Pancreas (tissue), 10 donors: Measurements from ENCODE around the gene CCND3. TPM values are rescaled to one million over a fixed set of nuclear protein-coding genes. Genes with fewer than 3 reads are reported as not detected.
A peak's percentile ranks its signal among the peaks of the same experiment; 100 is the strongest.

Experiments
- ATAC-seq, 4 donors: fragments of 200-7000 bp; cut with Tn5 transposase; one replicate each; pipeline versions ENCODE4 v1.8.0 to v1.9.1; 2020; ENCODE audit warnings: mild to moderate bottlenecking in 4 of 4, moderate library complexity in 4 of 4
- DNase-seq, 6 donors: peaks; one replicate each; pipeline ENCODE4 v3.0.0-alpha.2; 2020
- FAIRE-seq: peaks from 2 replicates; lab custom pipeline; 2012; peaks lifted over from hg19 to GRCh38; lab: Jason Lieb, UNC
- H3K27ac ChIP-seq, 4 donors: fragments of 200-600 bp; sonication (generic); 1 replicate in 3 of 4; 2 replicates in 1 of 4; pipeline versions ENCODE4 v1.5.0 to v1.8.0; 2020
- H3K27me3 ChIP-seq, 4 donors: fragments of 200-600 bp; one replicate each; pipeline ENCODE4 v1.8.0; 2021
- H3K36me3 ChIP-seq, 3 donors: fragments of 200-600 bp; sonication (generic) in 1 of 3; one replicate each; pipeline versions ENCODE4 v1.5.0 to v1.8.0; 2020 to 2021
- H3K4me1 ChIP-seq, 3 donors: fragments of 200-600 bp; one replicate each; pipeline ENCODE4 v1.8.0; 2021
- H3K4me3 ChIP-seq, 4 donors: fragments of 200-600 bp; sonication (generic) in 2 of 4; one replicate each; pipeline versions ENCODE4 v1.5.0 to v1.8.0; 2020 to 2021
- H3K9me3 ChIP-seq, 4 donors: fragments of 200-600 bp; one replicate each; pipeline ENCODE4 v1.8.0; 2021
- WGBS, 2 donors: extraction: QIAGEN DNeasy Blood & Tissue Kit; methylation state at CpG; one replicate each; pipeline ENCODE4 v1.1.7; 2013; 5-methylcytosine and 5-hydroxymethylcytosine counted together
- intact Hi-C, 3 donors: fragments of 100-400 bp; cut with DNase I; formaldehyde crosslinking; loops; one replicate each; pipeline versions ENCODE4 v1.11.1 to v1.14.2; 2022
- polyA plus RNA-seq, 2 donors: library from polyadenylated mRNA; stranded (reverse); fragments of 200-250 nt; gene quantifications; one replicate each; pipeline ENCODE4 v1.2.3, GENCODE V29; 2013
- total RNA-seq, 6 donors: library from RNA; stranded (reverse); fragmentation: NEBNext Ultra II Directional in 4 of 6; extraction: Animal tissue kit (Norgen Biotek cat#: 25700) in 4 of 6; gene quantifications; one replicate each; pipeline versions ENCODE4 v1.2.1 to v1.2.4, GENCODE V29; 2021 to 2023
- TF ChIP-seq, protein P1 (sequence below), 4 donors: fragments of 200-600 bp; sonication (generic) in 3 of 4; IDR thresholded peaks; one replicate each; pipeline versions ENCODE4 v1.5.0 to v1.8.0; 2021; ENCODE audit warnings: antibody characterized with exemption in 4 of 4
- donor health status: healthy with polysubstance abuse.
- donor health status: DM: no; HTN: no; CAD: no; lungs with moderate emphysema.
- donor health status: DM: no; HTN: no; CAD: no.
- donor health status: control.
- donor health status: control.
- donor health status: Bipolar disorder and iron deficiency.
- donor health status: DM: yes; HTN: yes; CAD: no.
- donor health status: DM: no; HTN: no; CAD: no.
- donor health status: DM: no; HTN: no; CAD: no.
- donor health status: DM: yes; HTN: yes; CAD: no.

Gene CCND3
- total and polyA plus RNA-seq, 8 donors: 14.2 to 56.6 (median 23.1) TPM

DNA sequence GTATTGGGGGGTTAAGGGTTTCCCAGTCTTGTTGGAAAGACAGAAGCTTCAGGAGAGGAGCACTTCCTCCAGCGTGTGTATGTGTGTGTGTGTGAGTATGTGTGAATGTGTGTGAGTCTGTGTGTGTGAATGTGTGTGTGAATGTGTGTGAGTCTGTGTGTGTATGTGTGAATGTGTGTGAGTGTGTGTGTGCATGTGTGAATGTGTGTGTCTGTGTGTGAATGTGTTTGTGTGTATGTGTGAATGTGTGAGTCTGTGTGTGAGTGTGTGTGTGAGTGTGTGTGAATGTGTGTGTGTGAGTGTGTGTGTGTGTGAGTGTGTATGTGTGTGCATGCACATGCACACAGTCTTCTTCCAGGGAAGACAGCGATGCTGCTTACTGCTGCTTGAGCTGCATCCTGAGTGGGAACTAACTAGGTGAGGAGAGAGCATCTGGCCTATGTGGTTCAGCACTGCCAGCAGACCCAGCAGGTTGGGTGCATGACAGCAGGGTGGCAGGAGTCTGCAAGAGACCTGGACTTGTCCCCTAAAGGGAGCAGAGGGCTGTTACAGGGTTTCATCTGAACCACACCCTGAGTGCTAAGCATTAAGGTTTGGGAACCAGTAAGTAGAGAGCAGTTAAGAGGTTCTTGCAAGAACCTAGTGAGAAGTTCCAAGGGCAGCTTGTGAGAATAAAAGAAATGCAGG is 22.7 kb upstream of the CCND3 start:
- Histone ChIP-seq H3K27ac (no peak overlapping the region), H3K4me3 (no peak overlapping the region), H3K27me3 (no peaks in the 10 kb centered on the region), H3K36me3 (no peaks in the 10 kb centered on the region), H3K4me1 (no peaks in the 10 kb centered on the region), H3K9me3 (no peaks in the 10 kb centered on the region)
- peak in 1 of 6 donors; percentile 7 for DNase-seq
- no peak for ATAC-seq
- 62 to 69% methylated on average over 2 of the region's 2 CpGs for WGBS, 2 donors
- intact Hi-C loops: no loop called here
- FAIRE-seq: no peak
- TF ChIP-seq, protein P1, sequence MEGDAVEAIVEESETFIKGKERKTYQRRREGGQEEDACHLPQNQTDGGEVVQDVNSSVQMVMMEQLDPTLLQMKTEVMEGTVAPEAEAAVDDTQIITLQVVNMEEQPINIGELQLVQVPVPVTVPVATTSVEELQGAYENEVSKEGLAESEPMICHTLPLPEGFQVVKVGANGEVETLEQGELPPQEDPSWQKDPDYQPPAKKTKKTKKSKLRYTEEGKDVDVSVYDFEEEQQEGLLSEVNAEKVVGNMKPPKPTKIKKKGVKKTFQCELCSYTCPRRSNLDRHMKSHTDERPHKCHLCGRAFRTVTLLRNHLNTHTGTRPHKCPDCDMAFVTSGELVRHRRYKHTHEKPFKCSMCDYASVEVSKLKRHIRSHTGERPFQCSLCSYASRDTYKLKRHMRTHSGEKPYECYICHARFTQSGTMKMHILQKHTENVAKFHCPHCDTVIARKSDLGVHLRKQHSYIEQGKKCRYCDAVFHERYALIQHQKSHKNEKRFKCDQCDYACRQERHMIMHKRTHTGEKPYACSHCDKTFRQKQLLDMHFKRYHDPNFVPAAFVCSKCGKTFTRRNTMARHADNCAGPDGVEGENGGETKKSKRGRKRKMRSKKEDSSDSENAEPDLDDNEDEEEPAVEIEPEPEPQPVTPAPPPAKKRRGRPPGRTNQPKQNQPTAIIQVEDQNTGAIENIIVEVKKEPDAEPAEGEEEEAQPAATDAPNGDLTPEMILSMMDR (IDR thresholded peaks at IDR 0.05): no peak

DNA sequence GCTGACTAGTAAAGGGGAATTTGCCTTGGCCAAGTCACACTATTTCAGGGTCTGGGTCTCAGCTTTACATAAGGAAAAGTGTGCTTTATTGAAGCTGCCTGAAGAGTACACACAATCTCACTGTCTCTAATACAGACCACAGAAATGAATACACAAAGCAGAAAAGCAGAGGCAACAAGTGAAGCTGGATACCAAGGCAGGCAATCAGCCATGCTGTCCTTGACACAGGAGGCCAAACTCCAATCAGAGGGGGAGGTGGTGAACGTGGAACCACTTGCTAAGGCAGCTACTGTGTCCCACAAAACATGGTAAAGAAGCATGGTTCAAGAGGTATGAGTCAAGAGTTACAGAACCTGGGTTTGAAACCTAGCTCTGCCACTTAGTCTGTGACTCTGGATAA is 21.8 kb upstream of the CCND3 start:
- intact Hi-C loops: no loop called here
- no peak overlapping the region for H3K27ac ChIP-seq
- no peak for DNase-seq
- H3K27me3 ChIP-seq: no peaks in the 10 kb centered on the region
- ATAC-seq: no peak
- TF ChIP-seq, protein P1 (IDR thresholded peaks at IDR 0.05): no peak
- H3K4me1 ChIP-seq: no peaks in the 10 kb centered on the region
- no peak for FAIRE-seq
- no peaks in the 10 kb centered on the region for H3K36me3 ChIP-seq
- 29 to 58% methylated on average over 1 of the region's 1 CpG for whole genome bisulfite sequencing, 2 donors
- no peaks in the 10 kb centered on the region for H3K9me3 ChIP-seq
- H3K4me3 ChIP-seq: no peak overlapping the region

DNA sequence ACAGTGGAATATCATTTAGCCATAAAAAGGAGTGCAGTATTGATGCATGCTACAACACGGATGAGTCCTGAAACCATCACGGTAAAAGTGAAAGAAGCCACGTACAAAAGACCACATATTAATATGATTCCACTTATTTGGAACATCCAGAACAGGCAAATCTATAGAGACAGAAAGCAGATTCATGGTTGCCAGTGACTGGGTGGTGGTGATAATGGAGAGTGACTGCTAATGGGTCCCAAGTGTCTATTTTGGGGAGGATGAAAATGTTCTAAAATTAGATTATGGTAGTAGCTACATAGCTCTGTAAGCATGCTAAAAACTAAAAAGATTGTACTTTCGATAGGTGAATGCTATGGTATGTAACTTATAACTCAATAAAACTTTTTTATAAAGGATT is 18.4 kb upstream of the CCND3 start:
- H3K4me3 ChIP-seq: no peak overlapping the region
- 93% methylated on average over 4 of the region's 4 CpGs for WGBS, 2 donors
- no peak for DNase-seq
- H3K9me3 ChIP-seq: no peaks in the 10 kb centered on the region
- no peaks in the 10 kb centered on the region for H3K4me1 ChIP-seq
- FAIRE-seq: no peak
- TF ChIP-seq, protein P1 (IDR thresholded peaks at IDR 0.05): no peak
- H3K27me3 ChIP-seq: no peaks in the 10 kb centered on the region
- H3K27ac ChIP-seq: no peak overlapping the region
- intact Hi-C loops: no loop called here
- no peak for ATAC-seq
- no peaks in the 10 kb centered on the region for H3K36me3 ChIP-seq

DNA sequence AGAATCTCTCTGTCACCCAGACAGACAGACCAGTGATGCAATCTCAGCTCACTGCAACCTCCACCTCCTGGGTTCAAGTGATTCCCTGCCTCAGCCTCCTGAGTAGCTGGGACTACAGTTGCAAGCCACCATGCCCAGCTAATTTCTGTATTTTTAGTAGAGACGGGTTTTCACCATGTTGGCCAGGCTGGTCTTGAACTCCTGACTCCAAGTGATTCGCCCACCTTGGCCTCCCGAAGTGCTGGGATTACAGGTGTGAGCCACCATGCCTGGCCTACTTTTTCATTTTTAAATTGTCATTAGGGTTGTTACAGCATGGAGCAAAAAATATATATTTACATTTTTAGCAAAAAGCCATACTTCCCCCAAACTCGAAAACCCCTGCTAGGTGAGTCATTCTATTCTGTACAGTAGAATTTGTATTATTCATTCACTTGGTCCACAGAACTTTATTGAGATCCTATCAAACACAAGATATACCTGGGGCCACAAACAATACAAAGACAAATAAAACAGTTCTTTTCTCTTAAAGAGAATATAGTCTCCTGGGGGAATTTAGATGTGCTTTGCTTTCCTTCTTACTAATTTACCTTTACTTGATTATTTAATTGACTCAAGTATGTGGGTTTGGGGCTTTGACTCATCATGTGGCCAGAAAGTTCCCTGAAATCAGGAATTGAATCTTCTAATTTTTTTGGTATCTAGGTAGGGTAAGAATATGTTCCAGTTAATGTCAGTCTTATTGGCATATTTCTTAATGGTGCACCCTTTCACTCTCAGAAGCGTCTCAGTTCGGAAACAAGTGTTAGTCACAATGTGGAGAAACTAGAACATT is 16.6 kb upstream of the CCND3 start:
- H3K4me3 ChIP-seq: no peak overlapping the region
- H3K27ac ChIP-seq: no peak overlapping the region
- intact Hi-C loops: no loop called here
- no peaks in the 10 kb centered on the region for H3K27me3 ChIP-seq
- H3K9me3 ChIP-seq: no peaks in the 10 kb centered on the region
- TF ChIP-seq, protein P1 (IDR thresholded peaks at IDR 0.05): no peak
- WGBS, 2 donors: 92 to 96% methylated on average over 6 of the region's 6 CpGs
- H3K4me1 ChIP-seq: no peaks in the 10 kb centered on the region
- no peaks in the 10 kb centered on the region for H3K36me3 ChIP-seq
- DNase-seq (no peak), ATAC-seq (no peak), FAIRE-seq (no peak)

DNA sequence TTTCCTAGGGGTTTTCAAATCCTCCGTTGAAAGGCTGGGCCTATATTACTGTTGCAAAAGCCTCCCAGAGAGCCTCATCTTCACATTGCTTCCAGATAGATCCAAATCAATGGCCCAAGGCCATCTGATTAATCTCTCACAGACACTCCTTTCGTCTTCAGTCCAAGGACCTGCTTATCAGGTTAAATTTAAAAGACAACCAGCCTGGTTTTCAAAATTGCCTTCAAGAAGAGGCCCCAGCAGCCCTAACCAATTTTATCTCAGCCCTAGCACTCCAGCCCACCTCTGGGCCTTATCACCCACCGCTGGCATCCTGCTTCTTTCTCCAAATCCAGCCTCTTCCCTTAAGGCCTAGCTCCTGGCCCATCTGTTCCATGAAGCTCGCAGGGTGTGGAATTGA is 15.5 kb upstream of the CCND3 start:
- FAIRE-seq (no peak), ATAC-seq (no peak), DNase-seq (no peak)
- Histone ChIP-seq H3K27ac (no peak overlapping the region), H3K4me1 (no peaks in the 10 kb centered on the region), H3K4me3 (no peak overlapping the region), H3K27me3 (no peaks in the 10 kb centered on the region), H3K9me3 (no peaks in the 10 kb centered on the region), H3K36me3 (no peaks in the 10 kb centered on the region)
- TF ChIP-seq, protein P1 (IDR thresholded peaks at IDR 0.05): no peak
- 60 to 61% methylated on average over 4 of the region's 4 CpGs for WGBS, 2 donors
- intact Hi-C loops: no loop called here
